Ishikawa (cell line): ENCODE measurements around the gene DHRS3.

Experiments used
- EGR1 ChIP-seq: IDR thresholded peaks from 2 replicates; pipeline ENCODE4 v1.6.1; 2012
- EP300 ChIP-seq: IDR thresholded peaks from 2 replicates; pipeline ENCODE4 v1.6.1; 2012; ENCODE audit warnings: borderline replicate concordance
- FOXM1 ChIP-seq: IDR thresholded peaks from 2 replicates; pipeline ENCODE4 v1.6.1; 2012; ENCODE audit warnings: low read depth, borderline replicate concordance
- RAD21 ChIP-seq: IDR thresholded peaks from 2 replicates; pipeline ENCODE4 v1.6.1; 2012; ENCODE audit warnings: low read depth
- REST ChIP-seq: IDR thresholded peaks from 2 replicates; pipeline ENCODE4 v1.6.1; 2012; ENCODE audit warnings: low read depth, mild to moderate bottlenecking
- TAF1 ChIP-seq: IDR thresholded peaks from 2 replicates; pipeline ENCODE4 v1.6.1; 2012; ENCODE audit warnings: low read depth, mild to moderate bottlenecking
- YY1 ChIP-seq: IDR thresholded peaks from 2 replicates; pipeline ENCODE4 v1.6.1; 2012; ENCODE audit warnings: low read depth

- no peak for TF ChIP-seq EGR1
- TF ChIP-seq RAD21: peak; percentile 98
- no peak for TF ChIP-seq EP300
- no peak for TF ChIP-seq REST
- TF ChIP-seq TAF1: no peak
- TF ChIP-seq YY1: no peak
- no peak for TF ChIP-seq FOXM1
Observed at GRCh38 chr1:12658531-12659453, 40.8 kb upstream of the DHRS3 start.
